HCT116 (cell line): Measurements from ENCODE around the gene ALX4. TPM values are rescaled to one million over a fixed set of nuclear protein-coding genes. Genes with fewer than 3 reads are reported as not detected.

ENCODE experiments used
- ATAC-seq: fragments of 200-7000 bp; cut with Tn5 transposase; 2 replicates; pipeline ENCODE4 v1.9.1; 2020; ENCODE audit warnings: mild to moderate bottlenecking, moderate library complexity
- BruUV-seq: library from RNA; stranded (reverse); fragments of 400-500 nt; replicated peaks from 2 replicates; lab custom pipeline; 2021; lab: Mats Ljungman, UMichigan
- CTCF ChIA-PET: fragments of 300-600 bp; sonication (Branson Sonifier 250); formaldehyde crosslinking; loops from one replicate; lab custom pipeline; 2021; ENCODE audit warnings: antibody characterized with exemption; lab: Charles Lee
- POLR2A ChIA-PET: fragments of 300-600, 350-600 bp; sonication (Branson Sonifier 250); formaldehyde crosslinking; loops from one replicate; lab custom pipeline; 2021; ENCODE audit warnings: antibody characterized with exemption; lab: Charles Lee
- RAD21 ChIA-PET, 2 experiments: fragments of 300-600 bp; sonication (Branson Sonifier 250); formaldehyde crosslinking; loops; one replicate each; lab custom pipeline; 2023; ENCODE audit warnings: low total read pairs in 2 of 2; ENCODE audit not compliant: uncharacterized antibody in 2 of 2, unreplicated experiment in 2 of 2, low non-redundant PET in 1 of 2; lab: Charles Lee
- DNase-seq: peaks from one replicate; pipeline ENCODE4 v3.0.0-alpha.2; 2010; ENCODE audit warnings: low read depth, low spot score
- H2AFZ ChIP-seq: fragments of 200-600 bp; shearing (Covaris generic), sonication (generic); 2 replicates; pipeline ENCODE4 v1.6.1; 2017; ENCODE audit warnings: low read depth, mixed run types, mixed read lengths, antibody characterized with exemption, low read length; ENCODE audit not compliant: poor library complexity, severe bottlenecking
- H3K27ac ChIP-seq: 2 replicates; pipeline ENCODE4 v1.5.1; 2012; ENCODE audit warnings: low read depth, low read length
- H3K27me3 ChIP-seq: fragments of 200-600 bp; sonication (generic); 2 replicates; pipeline ENCODE4 v1.6.1; 2016; ENCODE audit warnings: mixed run types, low read length, mixed read lengths; ENCODE audit not compliant: insufficient read depth
- H3K36me3 ChIP-seq, 2 experiments: fragments of 200-500 bp in 1 of 2; fragments of 200-600 bp in 1 of 2; sonication (Bioruptor generic) in 1 of 2; sonication (generic) in 1 of 2; 2 replicates each; pipeline versions ENCODE4 v1.5.1 to v1.6.1; 2014 to 2016; ENCODE audit warnings: low read length in 2 of 2, inconsistent platforms in 1 of 2, mixed read lengths in 1 of 2, mixed run types in 1 of 2; ENCODE audit not compliant: insufficient read depth in 2 of 2, control insufficient read depth in 1 of 2
- H3K4me1 ChIP-seq, 2 experiments: fragments of 200-600 bp in 1 of 2; sonication (generic) in 1 of 2; 2 replicates each; pipeline versions ENCODE4 v1.5.1 to v1.6.1; 2012 to 2017; ENCODE audit warnings: low read length in 2 of 2, inconsistent platforms in 1 of 2, mild to moderate bottlenecking in 1 of 2, mixed read lengths in 1 of 2, mixed run types in 1 of 2, moderate library complexity in 1 of 2; ENCODE audit not compliant: insufficient read depth in 2 of 2, control insufficient read depth in 1 of 2
- H3K4me2 ChIP-seq: fragments of 200-600 bp; sonication (generic); 2 replicates; pipeline ENCODE4 v1.6.1; 2017; ENCODE audit warnings: mixed run types, low read length, mixed read lengths
- H3K4me3 ChIP-seq, 2 experiments: fragments of 200-600 bp in 1 of 2; sonication (generic) in 1 of 2; replicated peaks in 1 of 2; 2 replicates each; pipeline ENCODE4 v1.5.1; 2011 to 2016; ENCODE audit warnings: low read length in 2 of 2, control low read depth in 1 of 2, low read depth in 1 of 2, mild to moderate bottlenecking in 1 of 2, mixed read lengths in 1 of 2, mixed run types in 1 of 2
- H3K79me2 ChIP-seq: fragments of 200-600 bp; sonication (generic); 2 replicates; pipeline ENCODE4 v1.6.1; 2017; ENCODE audit warnings: mild to moderate bottlenecking, mixed run types, low read length, moderate library complexity, mixed read lengths; ENCODE audit not compliant: insufficient read depth
- H3K9ac ChIP-seq: fragments of 200-600 bp; sonication (generic); 2 replicates; pipeline ENCODE4 v1.6.1; 2016; ENCODE audit warnings: low read length, mixed read lengths
- H3K9me2 ChIP-seq: fragments of 200-600 bp; sonication (generic), shearing (Covaris generic); 2 replicates; pipeline ENCODE4 v1.6.1; 2017; ENCODE audit warnings: mixed run types, mild to moderate bottlenecking, moderate library complexity; ENCODE audit not compliant: insufficient read depth
- H3K9me3 ChIP-seq, 2 experiments: fragments of 200-500 bp in 1 of 2; fragments of 200-600 bp in 1 of 2; sonication (Bioruptor generic) in 1 of 2; sonication (generic) in 1 of 2; 2 replicates each; pipeline ENCODE4 v1.6.1; 2014 to 2017; ENCODE audit warnings: low read length in 2 of 2, mixed read lengths in 2 of 2, inconsistent platforms in 1 of 2, low read depth in 1 of 2, mild to moderate bottlenecking in 1 of 2, mixed run types in 1 of 2, moderate library complexity in 1 of 2; ENCODE audit not compliant: control insufficient read depth in 1 of 2, insufficient read depth in 1 of 2
- H4K20me1 ChIP-seq: fragments of 200-600 bp; sonication (generic), shearing (Covaris generic); 2 replicates; pipeline ENCODE4 v1.6.1; 2017; ENCODE audit warnings: mixed run types, mild to moderate bottlenecking, moderate library complexity; ENCODE audit not compliant: insufficient read depth
- CBX3 ChIP-seq: IDR thresholded peaks from 2 replicates; pipeline ENCODE4 v1.6.1; 2012; ENCODE audit warnings: low read depth
- CEBPB ChIP-seq: IDR thresholded peaks from 2 replicates; pipeline ENCODE4 v1.6.1; 2012; ENCODE audit warnings: low read depth
- CTCF ChIP-seq, 3 experiments: fragments of 200-600 bp in 1 of 3; sonication (generic) in 1 of 3; IDR thresholded peaks in 2 of 3; conservative IDR thresholded peaks in 1 of 3; 2 replicates each; pipeline ENCODE4 v1.5.1; 2012 to 2017; ENCODE audit warnings: low read depth in 2 of 3, low read length in 2 of 3, antibody characterized with exemption in 1 of 3, borderline replicate concordance in 1 of 3, control low read depth in 1 of 3, mild to moderate bottlenecking in 1 of 3, mixed read lengths in 1 of 3, mixed run types in 1 of 3, moderate library complexity in 1 of 3; ENCODE audit not compliant: insufficient read depth in 1 of 3
- EZH2 ChIP-seq: fragments of 200-600 bp; sonication (generic); IDR thresholded peaks from 2 replicates; pipeline ENCODE4 v1.6.1; 2017; ENCODE audit warnings: antibody characterized with exemption, mixed run types
- EZH2phosphoT487 ChIP-seq: fragments of 200-600 bp; IDR thresholded peaks from 2 replicates; pipeline ENCODE4 v1.6.1; 2018; ENCODE audit warnings: antibody characterized with exemption, borderline replicate concordance
- JUND ChIP-seq: IDR thresholded peaks from 2 replicates; pipeline ENCODE4 v1.6.1; 2012
- POLR2AphosphoS5 ChIP-seq: IDR thresholded peaks from 2 replicates; pipeline ENCODE4 v1.6.1; 2011; ENCODE audit warnings: mild to moderate bottlenecking, low read depth, low read length, moderate library complexity
- RAD21 ChIP-seq: IDR thresholded peaks from 2 replicates; pipeline ENCODE4 v1.6.1; 2012; ENCODE audit warnings: low read depth, mild to moderate bottlenecking
- SIN3A ChIP-seq: IDR thresholded peaks from 2 replicates; pipeline ENCODE4 v1.6.1; 2012; ENCODE audit warnings: low read depth
- YY1 ChIP-seq: IDR thresholded peaks from 2 replicates; pipeline ENCODE4 v1.6.1; 2011; ENCODE audit warnings: low read length, low read depth, moderate library complexity, mild to moderate bottlenecking; ENCODE audit not compliant: insufficient replicate concordance; ENCODE audit errors: extremely low read depth
- intact Hi-C: fragments of 100-400 bp; cut with micrococcal nuclease; formaldehyde crosslinking; loops from 2 replicates; pipeline ENCODE4 v1.10.0; 2022
- total RNA-seq: library from RNA; stranded (reverse); gene quantifications from one replicate; pipeline ENCODE4 v1.2.1, GENCODE V29; 2021; ENCODE audit not compliant: unreplicated experiment
- TF ChIP-seq, protein P1 (sequence below): IDR thresholded peaks from 2 replicates; pipeline ENCODE4 v1.6.1; 2011; ENCODE audit warnings: mild to moderate bottlenecking, low read length, moderate library complexity; ENCODE audit not compliant: insufficient replicate concordance; ENCODE audit errors: extremely low read depth

ALX4 gene
- total RNA-seq, 1 experiment from 2014 or later, result not detected

GRCh38 chr11:44223238-44223637, 86.7 kb downstream of the ALX4 start (continued):
- TF ChIP-seq EZH2phosphoT487 (no peak), JUND (no peak), YY1 (no peak), CEBPB (no peak)

DNA sequence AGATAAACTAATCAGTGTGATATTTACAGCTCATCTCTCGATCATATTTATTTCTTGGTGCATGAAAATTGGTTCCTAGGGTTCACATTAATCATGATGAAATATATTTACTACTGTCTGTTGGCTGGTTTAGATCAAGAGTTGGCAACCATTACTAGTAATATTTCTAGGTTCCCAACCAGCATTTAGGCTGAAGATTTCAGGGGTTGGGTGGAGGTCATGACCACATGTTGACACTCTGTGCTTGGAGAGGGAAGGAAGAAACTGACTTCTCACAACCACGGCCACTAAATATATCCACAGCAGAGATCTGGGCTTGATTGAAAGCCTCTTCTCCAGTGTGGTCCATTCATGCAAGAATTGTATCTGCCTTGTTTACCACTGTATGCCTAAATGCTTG, 87.9 kb downstream of the ALX4 start:
- H3K79me2 ChIP-seq, result no peaks in the 10 kb centered on the region
- ChIA-PET POLR2A (no interaction called here), CTCF (no interaction called here), RAD21 (no interaction called here)
- ATAC-seq (no peak), DNase-seq (no peak)
- no peaks in the 10 kb centered on the region for H3K4me1 ChIP-seq
- H4K20me1 ChIP-seq, result no peaks in the 10 kb centered on the region
- H3K27me3 ChIP-seq, result no peaks in the 10 kb centered on the region
- no peak overlapping the region for H3K27ac ChIP-seq
- no peaks in the 10 kb centered on the region for H3K9me3 ChIP-seq
- H3K36me3 ChIP-seq, result no peaks in the 10 kb centered on the region
- H3K4me2 ChIP-seq, result no peak overlapping the region
- intact Hi-C loops, result no loop called here
- no peaks in the 10 kb centered on the region for H3K9me2 ChIP-seq
- no TSS peak for BruUV-seq
- H3K9ac ChIP-seq, result no peak overlapping the region
- no peak for TF ChIP-seq SIN3A
- no peak for TF ChIP-seq POLR2AphosphoS5
- TF ChIP-seq, protein P1, sequence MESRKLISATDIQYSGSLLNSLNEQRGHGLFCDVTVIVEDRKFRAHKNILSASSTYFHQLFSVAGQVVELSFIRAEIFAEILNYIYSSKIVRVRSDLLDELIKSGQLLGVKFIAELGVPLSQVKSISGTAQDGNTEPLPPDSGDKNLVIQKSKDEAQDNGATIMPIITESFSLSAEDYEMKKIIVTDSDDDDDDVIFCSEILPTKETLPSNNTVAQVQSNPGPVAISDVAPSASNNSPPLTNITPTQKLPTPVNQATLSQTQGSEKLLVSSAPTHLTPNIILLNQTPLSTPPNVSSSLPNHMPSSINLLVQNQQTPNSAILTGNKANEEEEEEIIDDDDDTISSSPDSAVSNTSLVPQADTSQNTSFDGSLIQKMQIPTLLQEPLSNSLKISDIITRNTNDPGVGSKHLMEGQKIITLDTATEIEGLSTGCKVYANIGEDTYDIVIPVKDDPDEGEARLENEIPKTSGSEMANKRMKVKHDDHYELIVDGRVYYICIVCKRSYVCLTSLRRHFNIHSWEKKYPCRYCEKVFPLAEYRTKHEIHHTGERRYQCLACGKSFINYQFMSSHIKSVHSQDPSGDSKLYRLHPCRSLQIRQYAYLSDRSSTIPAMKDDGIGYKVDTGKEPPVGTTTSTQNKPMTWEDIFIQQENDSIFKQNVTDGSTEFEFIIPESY, result no peak
- TF ChIP-seq CTCF (IDR thresholded peaks at IDR 0.05 in 2 of 3, conservative IDR thresholded peaks at IDR 0.05 in 1 of 3; ENCODE audit: borderline replicate concordance in 1 of 3, insufficient read depth in 1 of 3, low read depth in 2 of 3, low read length in 2 of 3), result no peak
- TF ChIP-seq EZH2, result no peak
- no peak for TF ChIP-seq CBX3
- no peak for TF ChIP-seq RAD21
- H2AFZ ChIP-seq, result no peak overlapping the region
- H3K4me3 ChIP-seq, result no peak overlapping the region
